GM12892 (cell line): ENCODE results near the gene EPHB2.

Experiments
- DNase-seq: peaks from one replicate; pipeline ENCODE4 v3.0.0; 2011; ENCODE audit not compliant: insufficient read length
- FAIRE-seq: peaks from 2 replicates; lab custom pipeline; 2011; peaks lifted over from hg19 to GRCh38; lab: Jason Lieb, UNC
- POLR2A ChIP-seq: IDR thresholded peaks from 2 replicates; pipeline ENCODE4 v1.6.1; 2011; ENCODE audit warnings: low read depth, low read length, control low read depth
- POLR2AphosphoS5 ChIP-seq: IDR thresholded peaks from 2 replicates; pipeline ENCODE4 v1.6.1; 2011; ENCODE audit warnings: low read depth, low read length, control low read depth
- TAF1 ChIP-seq: IDR thresholded peaks from 2 replicates; pipeline ENCODE4 v1.6.1; 2011; ENCODE audit warnings: low read depth, mild to moderate bottlenecking, control low read depth, low read length, borderline replicate concordance

EPHB2 gene

GRCh38 chr1:22809783-22810182, 99.1 kb downstream of the EPHB2 start:
- TF ChIP-seq TAF1 = no peak
- no peak for TF ChIP-seq POLR2A
- no peak for TF ChIP-seq POLR2AphosphoS5
- DNase-seq (no peak), FAIRE-seq (no peak)

GRCh38 chr1:22810378-22810777, 99.7 kb downstream of the EPHB2 start:
- DNase-seq = no peak
- peak; percentile 36 for FAIRE-seq
- no peak for TF ChIP-seq TAF1
- no peak for TF ChIP-seq POLR2AphosphoS5
- no peak for TF ChIP-seq POLR2A

GRCh38 chr1:22812092-22812880, 101.6 kb downstream of the EPHB2 start:
- TF ChIP-seq TAF1 = no peak
- no peak for TF ChIP-seq POLR2A
- TF ChIP-seq POLR2AphosphoS5 = no peak
- FAIRE-seq (no peak), DNase-seq (no peak)

- DNase-seq (no peak), FAIRE-seq (no peak)
- TF ChIP-seq POLR2A (no peak), TAF1 (no peak), POLR2AphosphoS5 (no peak)
Observed at GRCh38 chr1:22812993-22813790, 102.6 kb downstream of the EPHB2 start.

GRCh38 chr1:22814176-22815042, 103.8 kb downstream of the EPHB2 start:
- TF ChIP-seq POLR2AphosphoS5 = no peak
- DNase-seq (no peak), FAIRE-seq (no peak)

GRCh38 chr1:22815043-22815365, 104.4 kb downstream of the EPHB2 start:
- DNase-seq (no peak), FAIRE-seq (no peak)
- no peak for TF ChIP-seq POLR2A
- TF ChIP-seq POLR2AphosphoS5 = no peak
- no peak for TF ChIP-seq TAF1

GRCh38 chr1:22815421-22816066, 104.9 kb downstream of the EPHB2 start:
- DNase-seq (no peak), FAIRE-seq (no peak)
- TF ChIP-seq POLR2A = no peak
- no peak for TF ChIP-seq TAF1
- no peak for TF ChIP-seq POLR2AphosphoS5

- DNase-seq (no peak), FAIRE-seq (no peak)
- no peak for TF ChIP-seq POLR2AphosphoS5
- no peak for TF ChIP-seq POLR2A
- no peak for TF ChIP-seq TAF1
Observed at GRCh38 chr1:22816067-22816775, 105.6 kb downstream of the EPHB2 start.

GRCh38 chr1:22816803-22817202, 106.2 kb downstream of the EPHB2 start:
- no peak for TF ChIP-seq POLR2AphosphoS5
- TF ChIP-seq POLR2A = no peak
- no peak for TF ChIP-seq TAF1
- no peak for FAIRE-seq
- no peak for DNase-seq

GRCh38 chr1:22817462-22817861, 106.8 kb downstream of the EPHB2 start:
- no peak for DNase-seq
- no peak for TF ChIP-seq POLR2AphosphoS5
- no peak for TF ChIP-seq TAF1
- TF ChIP-seq POLR2A = no peak
- no peak for FAIRE-seq
